ENCODE results near the gene H3-3A. TPM values are rescaled to one million over a fixed set of nuclear protein-coding genes. Genes with fewer than 3 reads are reported as not detected.

The H3-3A gene
- total and polyA plus RNA-seq, 9 donors, result 266 to 590 (median 447) TPM

DNA sequence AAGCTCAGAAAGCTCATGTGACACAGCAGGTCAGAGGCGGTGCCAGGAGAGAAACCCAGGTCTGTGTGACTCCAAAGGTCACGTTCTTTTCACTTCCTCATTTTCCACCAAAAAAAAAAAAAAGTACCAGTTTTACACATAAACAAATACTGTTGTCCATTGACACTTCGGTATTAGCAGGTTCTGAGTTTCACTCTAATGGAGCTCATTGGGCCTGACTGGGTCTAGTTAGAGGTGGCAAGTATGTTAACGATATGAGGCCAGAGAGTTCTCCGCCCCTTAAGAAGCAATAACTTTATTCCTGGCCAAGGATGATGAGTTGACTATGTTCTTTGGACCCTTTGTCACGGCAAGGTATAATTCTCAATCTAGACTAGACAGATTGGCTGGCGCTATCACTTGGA is 33.4 kb upstream of the H3-3A start:
- no peaks in the 10 kb centered on the region for H3K36me3 ChIP-seq
- intact Hi-C loops (cut with DNase I), result no loop called here
- H3K9me3 ChIP-seq, result no peaks in the 10 kb centered on the region
- H3K27ac ChIP-seq, result no peak overlapping the region
- TF ChIP-seq EP300 (IDR thresholded peaks at IDR 0.05), result no peak
- TF ChIP-seq POLR2A (IDR thresholded peaks at IDR 0.05), result no peak
- 84 to 89% (median 86%) methylated on average over 7 of the region's 7 CpGs for WGBS, 3 donors
- no peaks in the 10 kb centered on the region for H3K27me3 ChIP-seq
- DNase-seq, result no peak
- H3K4me3 ChIP-seq, result no peak overlapping the region
- no peaks in the 10 kb centered on the region for H3K4me1 ChIP-seq (ENCODE audit: insufficient read depth)

DNA sequence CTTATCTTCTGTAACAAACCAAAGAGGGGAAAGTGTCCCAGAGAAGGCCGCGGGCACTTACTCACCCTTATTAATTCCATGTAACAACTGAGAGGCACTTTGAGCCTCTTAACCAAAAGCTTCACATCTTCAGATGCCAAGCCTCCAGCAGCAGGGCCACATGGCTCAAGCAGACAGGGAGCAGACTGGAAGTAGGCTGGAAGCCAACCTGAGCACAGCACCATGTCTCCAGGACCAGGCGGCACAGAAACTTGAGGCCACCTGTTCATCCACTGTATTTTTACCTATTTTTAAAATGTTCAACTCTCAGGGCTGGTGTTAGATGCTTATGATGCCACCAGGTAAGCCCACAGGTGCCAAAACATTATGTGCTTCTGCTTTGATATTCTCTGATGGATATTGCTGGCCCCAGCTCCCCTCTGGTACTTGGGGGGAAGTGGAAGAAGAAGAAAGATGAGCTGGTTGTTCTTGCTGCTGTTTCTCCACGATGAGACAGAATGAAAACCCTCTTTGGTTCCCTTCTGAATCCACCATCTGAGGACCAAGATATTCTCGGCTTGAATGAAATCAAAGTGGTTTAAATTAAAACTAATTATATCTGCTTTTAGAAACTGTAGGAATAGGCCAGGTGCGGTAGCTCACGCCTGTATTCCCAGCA is 32.8 kb upstream of the H3-3A start:
- H3K9me3 ChIP-seq, result no peaks in the 10 kb centered on the region
- no peaks in the 10 kb centered on the region for H3K4me1 ChIP-seq (ENCODE audit: insufficient read depth)
- H3K27ac ChIP-seq, result no peak overlapping the region
- intact Hi-C loops (cut with DNase I), result no loop called here
- H3K4me3 ChIP-seq, result no peak overlapping the region
- H3K36me3 ChIP-seq, result no peaks in the 10 kb centered on the region
- TF ChIP-seq, protein P1, sequence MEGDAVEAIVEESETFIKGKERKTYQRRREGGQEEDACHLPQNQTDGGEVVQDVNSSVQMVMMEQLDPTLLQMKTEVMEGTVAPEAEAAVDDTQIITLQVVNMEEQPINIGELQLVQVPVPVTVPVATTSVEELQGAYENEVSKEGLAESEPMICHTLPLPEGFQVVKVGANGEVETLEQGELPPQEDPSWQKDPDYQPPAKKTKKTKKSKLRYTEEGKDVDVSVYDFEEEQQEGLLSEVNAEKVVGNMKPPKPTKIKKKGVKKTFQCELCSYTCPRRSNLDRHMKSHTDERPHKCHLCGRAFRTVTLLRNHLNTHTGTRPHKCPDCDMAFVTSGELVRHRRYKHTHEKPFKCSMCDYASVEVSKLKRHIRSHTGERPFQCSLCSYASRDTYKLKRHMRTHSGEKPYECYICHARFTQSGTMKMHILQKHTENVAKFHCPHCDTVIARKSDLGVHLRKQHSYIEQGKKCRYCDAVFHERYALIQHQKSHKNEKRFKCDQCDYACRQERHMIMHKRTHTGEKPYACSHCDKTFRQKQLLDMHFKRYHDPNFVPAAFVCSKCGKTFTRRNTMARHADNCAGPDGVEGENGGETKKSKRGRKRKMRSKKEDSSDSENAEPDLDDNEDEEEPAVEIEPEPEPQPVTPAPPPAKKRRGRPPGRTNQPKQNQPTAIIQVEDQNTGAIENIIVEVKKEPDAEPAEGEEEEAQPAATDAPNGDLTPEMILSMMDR (IDR thresholded peaks at IDR 0.05), result no peak
- no peak for TF ChIP-seq POLR2A (IDR thresholded peaks at IDR 0.05)
- no peak for TF ChIP-seq EP300 (IDR thresholded peaks at IDR 0.05)
- DNase-seq, result no peak
- no peaks in the 10 kb centered on the region for H3K27me3 ChIP-seq
- 82 to 87% (median 84%) methylated on average over 7 of the region's 7 CpGs for WGBS, 3 donors

DNA sequence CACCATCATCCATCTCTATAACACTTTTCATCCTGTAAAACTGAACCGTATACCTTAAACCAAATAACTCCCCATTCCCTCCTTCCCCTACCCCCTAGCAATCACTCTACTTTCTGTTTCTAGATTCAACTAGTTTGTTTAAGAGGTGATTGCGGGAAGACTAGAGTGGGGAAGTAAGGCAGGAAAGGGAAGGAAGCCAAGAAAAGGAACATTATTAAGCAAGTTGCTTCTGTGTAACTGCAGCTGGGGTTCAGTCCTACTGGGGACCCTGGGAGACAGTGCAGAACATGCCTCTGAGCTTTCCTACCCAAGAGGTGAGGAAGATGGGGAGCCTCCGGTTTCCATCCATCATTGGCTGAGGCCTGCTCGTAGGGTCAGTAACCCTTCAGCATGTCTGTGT is 28.9 kb upstream of the H3-3A start:
- intact Hi-C loops (cut with DNase I), result no loop called here
- Histone ChIP-seq H3K36me3 (no peaks in the 10 kb centered on the region), H3K4me3 (no peak overlapping the region), H3K4me1 (ENCODE audit: insufficient read depth) (no peaks in the 10 kb centered on the region), H3K27ac (no peak overlapping the region), H3K27me3 (no peaks in the 10 kb centered on the region), H3K9me3 (no peaks in the 10 kb centered on the region)
- no peak for DNase-seq
- 89 to 97% (median 94%) methylated on average over 4 of the region's 4 CpGs for WGBS, 3 donors
- TF ChIP-seq POLR2A (IDR thresholded peaks at IDR 0.05) (no peak), EP300 (IDR thresholded peaks at IDR 0.05) (no peak)
- TF ChIP-seq, protein P1 (IDR thresholded peaks at IDR 0.05), result no peak

DNA sequence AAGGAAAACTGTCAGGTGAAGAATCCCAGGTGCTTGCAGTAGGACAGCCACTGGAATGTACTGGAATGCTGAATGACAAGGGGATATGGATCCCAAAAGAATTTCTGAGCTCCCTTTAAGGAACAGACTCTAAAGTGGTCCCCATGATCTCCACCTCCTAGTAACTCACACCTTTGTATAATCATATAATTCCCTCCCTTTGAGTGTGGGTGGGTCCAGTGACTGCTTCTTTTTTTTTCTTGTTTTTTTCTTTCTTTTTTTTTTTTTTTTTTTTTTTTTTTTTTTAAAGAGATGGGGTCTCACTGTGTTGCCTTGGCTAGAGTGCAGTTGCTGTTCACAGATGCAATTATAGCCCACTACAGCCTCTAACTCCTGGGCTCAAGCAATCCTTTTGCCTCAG is 28.5 kb upstream of the H3-3A start:
- TF ChIP-seq POLR2A (IDR thresholded peaks at IDR 0.05), result no peak
- H3K9me3 ChIP-seq, result no peaks in the 10 kb centered on the region
- no peak overlapping the region for H3K4me3 ChIP-seq
- H3K36me3 ChIP-seq, result no peaks in the 10 kb centered on the region
- intact Hi-C loops (cut with DNase I), result no loop called here
- no peak overlapping the region for H3K27ac ChIP-seq
- DNase-seq, result no peak
- H3K27me3 ChIP-seq, result no peaks in the 10 kb centered on the region
- H3K4me1 ChIP-seq (ENCODE audit: insufficient read depth), result no peaks in the 10 kb centered on the region

DNA sequence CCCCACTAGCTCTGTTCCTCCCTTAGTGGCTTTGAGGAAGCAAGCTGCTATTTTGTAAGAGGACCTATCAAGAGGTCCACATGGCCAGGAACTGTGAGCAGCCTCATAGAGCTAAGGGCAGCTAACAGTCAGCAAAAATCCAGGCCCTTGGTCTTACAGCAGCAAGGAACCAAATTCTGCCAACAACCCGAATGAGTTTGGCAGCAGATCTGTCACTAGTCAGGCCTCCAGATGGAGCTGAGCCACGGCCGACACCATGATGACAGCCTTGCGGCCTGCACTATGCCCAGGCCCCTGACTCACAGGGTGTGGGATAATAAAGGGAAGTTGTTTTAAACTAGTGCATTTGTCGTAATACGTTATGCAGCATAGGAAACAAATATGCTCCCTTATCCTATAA is 28.0 kb upstream of the H3-3A start:
- intact Hi-C loops (cut with DNase I), result no loop called here
- Histone ChIP-seq H3K9me3 (no peaks in the 10 kb centered on the region), H3K27ac (no peak overlapping the region), H3K36me3 (no peaks in the 10 kb centered on the region), H3K4me3 (no peak overlapping the region), H3K4me1 (ENCODE audit: insufficient read depth) (no peaks in the 10 kb centered on the region), H3K27me3 (no peaks in the 10 kb centered on the region)
- peak; percentile 47 to 71 (median 66) for DNase-seq
- TF ChIP-seq, protein P1 (IDR thresholded peaks at IDR 0.05), result no peak
- TF ChIP-seq EP300 (IDR thresholded peaks at IDR 0.05) (no peak), POLR2A (IDR thresholded peaks at IDR 0.05) (no peak)
- WGBS, 3 donors, result 35 to 53% (median 48%) methylated on average over 6 of the region's 6 CpGs
